Measurements from ENCODE around the gene SLC9A9. TPM values are rescaled to one million over a fixed set of nuclear protein-coding genes. Genes with fewer than 3 reads are reported as not detected.

The SLC9A9 gene
- total and polyA plus RNA-seq, 2 donors = 20.5 to 21.2 TPM

GRCh38 chr3:143235614-143236204 lies 612.6 kb downstream of the SLC9A9 start:
- H3K36me3 ChIP-seq (ENCODE audit: control insufficient read depth in 2 of 2, insufficient read depth in 2 of 2, low read length in 1 of 2) = no peaks in the 10 kb centered on the region
- 94% methylated on average over 3 of the region's 3 CpGs for WGBS
- H3K27ac ChIP-seq (ENCODE audit: low read depth in 1 of 2, low read length in 1 of 2) = no peak overlapping the region
- H3K4me3 ChIP-seq (ENCODE audit: low read length in 2 of 2) = no peak overlapping the region
- peaks cover 0 to 3% of the 10 kb centered on the region in 2 donors for H3K9me3 ChIP-seq (ENCODE audit: control insufficient read depth in 2 of 2, insufficient read depth in 1 of 2, low read length in 1 of 2)
- no peak for DNase-seq (ENCODE audit: low read depth in 6 of 9, low spot score in 9 of 9)
- no peaks in the 10 kb centered on the region for H3K27me3 ChIP-seq (ENCODE audit: control insufficient read depth in 2 of 2, insufficient read depth in 1 of 2, low read length in 1 of 2)
- peaks cover 0 to 24% of the 10 kb centered on the region in 2 donors for H3K4me1 ChIP-seq (ENCODE audit: control insufficient read depth in 2 of 2, insufficient read depth in 2 of 2, low read length in 2 of 2)

GRCh38 chr3:143234526-143234925 lies 613.7 kb downstream of the SLC9A9 start:
- no peaks in the 10 kb centered on the region for H3K27me3 ChIP-seq (ENCODE audit: control insufficient read depth in 2 of 2, insufficient read depth in 1 of 2, low read length in 1 of 2)
- H3K9me3 ChIP-seq (ENCODE audit: control insufficient read depth in 2 of 2, insufficient read depth in 1 of 2, low read length in 1 of 2) = peaks cover 0 to 3% of the 10 kb centered on the region in 2 donors
- no peak for DNase-seq (ENCODE audit: low read depth in 6 of 9, low spot score in 9 of 9)
- no peak overlapping the region for H3K27ac ChIP-seq (ENCODE audit: low read depth in 1 of 2, low read length in 1 of 2)
- H3K4me3 ChIP-seq (ENCODE audit: low read length in 2 of 2) = no peak overlapping the region
- H3K4me1 ChIP-seq (ENCODE audit: control insufficient read depth in 2 of 2, insufficient read depth in 2 of 2, low read length in 2 of 2) = peaks cover 0 to 18% of the 10 kb centered on the region in 2 donors
- no peaks in the 10 kb centered on the region for H3K36me3 ChIP-seq (ENCODE audit: control insufficient read depth in 2 of 2, insufficient read depth in 2 of 2, low read length in 1 of 2)
- 96% methylated on average over 1 of the region's 1 CpG for WGBS

- H3K4me3 ChIP-seq (ENCODE audit: low read length in 2 of 2) = no peak overlapping the region
- DNase-seq (ENCODE audit: low read depth in 6 of 9, low spot score in 9 of 9) = no peak
- no peaks in the 10 kb centered on the region for H3K27me3 ChIP-seq (ENCODE audit: control insufficient read depth in 2 of 2, insufficient read depth in 1 of 2, low read length in 1 of 2)
- H3K36me3 ChIP-seq (ENCODE audit: control insufficient read depth in 2 of 2, insufficient read depth in 2 of 2, low read length in 1 of 2) = no peaks in the 10 kb centered on the region
- no peak overlapping the region for H3K27ac ChIP-seq (ENCODE audit: low read depth in 1 of 2, low read length in 1 of 2)
- peaks cover 0 to 22% of the 10 kb centered on the region in 2 donors for H3K4me1 ChIP-seq (ENCODE audit: control insufficient read depth in 2 of 2, insufficient read depth in 2 of 2, low read length in 2 of 2)
- peaks cover 0 to 3% of the 10 kb centered on the region in 2 donors for H3K9me3 ChIP-seq (ENCODE audit: control insufficient read depth in 2 of 2, insufficient read depth in 1 of 2, low read length in 1 of 2)
- WGBS = 100% methylated on average over 1 of the region's 1 CpG
Measured at GRCh38 chr3:143232981-143233380, 615.3 kb downstream of the SLC9A9 start.

GRCh38 chr3:143228405-143228804 lies 619.9 kb downstream of the SLC9A9 start:
- no peak for DNase-seq (ENCODE audit: low read depth in 6 of 9, low spot score in 9 of 9)
- H3K4me3 ChIP-seq (ENCODE audit: low read length in 2 of 2) = no peak overlapping the region
- no peaks in the 10 kb centered on the region for H3K27me3 ChIP-seq (ENCODE audit: control insufficient read depth in 2 of 2, insufficient read depth in 1 of 2, low read length in 1 of 2)
- H3K9me3 ChIP-seq (ENCODE audit: control insufficient read depth in 2 of 2, insufficient read depth in 1 of 2, low read length in 1 of 2) = no peaks in the 10 kb centered on the region
- WGBS = 97% methylated on average over 12 of the region's 12 CpGs
- H3K36me3 ChIP-seq (ENCODE audit: control insufficient read depth in 2 of 2, insufficient read depth in 2 of 2, low read length in 1 of 2) = no peaks in the 10 kb centered on the region
- H3K4me1 ChIP-seq (ENCODE audit: control insufficient read depth in 2 of 2, insufficient read depth in 2 of 2, low read length in 2 of 2) = peaks cover 0 to 8% of the 10 kb centered on the region in 2 donors
- no peak overlapping the region for H3K27ac ChIP-seq (ENCODE audit: low read depth in 1 of 2, low read length in 1 of 2)

GRCh38 chr3:143226678-143227291 lies 621.5 kb downstream of the SLC9A9 start:
- 91% methylated on average over 10 of the region's 10 CpGs for WGBS
- H3K27ac ChIP-seq (ENCODE audit: low read depth in 1 of 2, low read length in 1 of 2) = no peak overlapping the region
- no peak for DNase-seq (ENCODE audit: low read depth in 6 of 9, low spot score in 9 of 9)
- H3K4me1 ChIP-seq (ENCODE audit: control insufficient read depth in 2 of 2, insufficient read depth in 2 of 2, low read length in 2 of 2) = peaks cover 0 to 11% of the 10 kb centered on the region in 2 donors
- H3K27me3 ChIP-seq (ENCODE audit: control insufficient read depth in 2 of 2, insufficient read depth in 1 of 2, low read length in 1 of 2) = no peaks in the 10 kb centered on the region
- no peaks in the 10 kb centered on the region for H3K36me3 ChIP-seq (ENCODE audit: control insufficient read depth in 2 of 2, insufficient read depth in 2 of 2, low read length in 1 of 2)
- H3K9me3 ChIP-seq (ENCODE audit: control insufficient read depth in 2 of 2, insufficient read depth in 1 of 2, low read length in 1 of 2) = no peaks in the 10 kb centered on the region
- no peak overlapping the region for H3K4me3 ChIP-seq (ENCODE audit: low read length in 2 of 2)

GRCh38 chr3:143224716-143225115 lies 623.6 kb downstream of the SLC9A9 start:
- no peak for DNase-seq (ENCODE audit: low read depth in 6 of 9, low spot score in 9 of 9)
- Histone ChIP-seq H3K9me3 (ENCODE audit: control insufficient read depth in 2 of 2, insufficient read depth in 1 of 2, low read length in 1 of 2) (no peaks in the 10 kb centered on the region), H3K4me3 (ENCODE audit: low read length in 2 of 2) (no peak overlapping the region), H3K4me1 (ENCODE audit: control insufficient read depth in 2 of 2, insufficient read depth in 2 of 2, low read length in 2 of 2) (peaks cover 11 to 26% of the 10 kb centered on the region in 2 donors), H3K36me3 (ENCODE audit: control insufficient read depth in 2 of 2, insufficient read depth in 2 of 2, low read length in 1 of 2) (no peaks in the 10 kb centered on the region), H3K27me3 (ENCODE audit: control insufficient read depth in 2 of 2, insufficient read depth in 1 of 2, low read length in 1 of 2) (no peaks in the 10 kb centered on the region), H3K27ac (ENCODE audit: low read depth in 1 of 2, low read length in 1 of 2) (no peak overlapping the region)
- WGBS = 97% methylated on average over 2 of the region's 2 CpGs

- Histone ChIP-seq H3K4me1 (ENCODE audit: control insufficient read depth in 2 of 2, insufficient read depth in 2 of 2, low read length in 2 of 2) (peaks cover 18 to 32% of the 10 kb centered on the region in 2 donors), H3K27ac (ENCODE audit: low read depth in 1 of 2, low read length in 1 of 2) (no peak overlapping the region), H3K36me3 (ENCODE audit: control insufficient read depth in 2 of 2, insufficient read depth in 2 of 2, low read length in 1 of 2) (no peaks in the 10 kb centered on the region), H3K27me3 (ENCODE audit: control insufficient read depth in 2 of 2, insufficient read depth in 1 of 2, low read length in 1 of 2) (no peaks in the 10 kb centered on the region), H3K4me3 (ENCODE audit: low read length in 2 of 2) (no peak overlapping the region), H3K9me3 (ENCODE audit: control insufficient read depth in 2 of 2, insufficient read depth in 1 of 2, low read length in 1 of 2) (no peaks in the 10 kb centered on the region)
- WGBS = 96% methylated on average over 1 of the region's 1 CpG
- no peak for DNase-seq (ENCODE audit: low read depth in 6 of 9, low spot score in 9 of 9)
Measured at GRCh38 chr3:143222981-143223380, 625.3 kb downstream of the SLC9A9 start.

- no peaks in the 10 kb centered on the region for H3K9me3 ChIP-seq (ENCODE audit: control insufficient read depth in 2 of 2, insufficient read depth in 1 of 2, low read length in 1 of 2)
- no peaks in the 10 kb centered on the region for H3K27me3 ChIP-seq (ENCODE audit: control insufficient read depth in 2 of 2, insufficient read depth in 1 of 2, low read length in 1 of 2)
- H3K27ac ChIP-seq (ENCODE audit: low read depth in 1 of 2, low read length in 1 of 2) = peak overlapping the region in 1 of 2 donors; percentile 27
- 93% methylated on average over 3 of the region's 3 CpGs for WGBS
- peaks cover 19 to 35% of the 10 kb centered on the region in 2 donors for H3K4me1 ChIP-seq (ENCODE audit: control insufficient read depth in 2 of 2, insufficient read depth in 2 of 2, low read length in 2 of 2)
- no peak for DNase-seq (ENCODE audit: low read depth in 6 of 9, low spot score in 9 of 9)
- no peak overlapping the region for H3K4me3 ChIP-seq (ENCODE audit: low read length in 2 of 2)
- no peaks in the 10 kb centered on the region for H3K36me3 ChIP-seq (ENCODE audit: control insufficient read depth in 2 of 2, insufficient read depth in 2 of 2, low read length in 1 of 2)
Measured at GRCh38 chr3:143222505-143222904, 625.8 kb downstream of the SLC9A9 start.

GRCh38 chr3:143221446-143221845 lies 626.8 kb downstream of the SLC9A9 start:
- no peak overlapping the region for H3K4me3 ChIP-seq (ENCODE audit: low read length in 2 of 2)
- WGBS = 93% methylated on average over 3 of the region's 3 CpGs
- peaks cover 29 to 46% of the 10 kb centered on the region in 2 donors for H3K4me1 ChIP-seq (ENCODE audit: control insufficient read depth in 2 of 2, insufficient read depth in 2 of 2, low read length in 2 of 2)
- no peaks in the 10 kb centered on the region for H3K9me3 ChIP-seq (ENCODE audit: control insufficient read depth in 2 of 2, insufficient read depth in 1 of 2, low read length in 1 of 2)
- no peak for DNase-seq (ENCODE audit: low read depth in 6 of 9, low spot score in 9 of 9)
- H3K27ac ChIP-seq (ENCODE audit: low read depth in 1 of 2, low read length in 1 of 2) = peak overlapping the region; percentile 27 to 52
- H3K36me3 ChIP-seq (ENCODE audit: control insufficient read depth in 2 of 2, insufficient read depth in 2 of 2, low read length in 1 of 2) = no peaks in the 10 kb centered on the region
- no peaks in the 10 kb centered on the region for H3K27me3 ChIP-seq (ENCODE audit: control insufficient read depth in 2 of 2, insufficient read depth in 1 of 2, low read length in 1 of 2)
